H1 (cell line): ENCODE measurements around the gene SH2B3.

Experiments used
- CHD7 ChIP-seq: fragments of 300-600 bp; sonication (generic); IDR thresholded peaks from 2 replicates; pipeline ENCODE4 v1.7.1; 2012; ENCODE audit warnings: low read length, moderate library complexity, mild to moderate bottlenecking, inconsistent platforms; ENCODE audit not compliant: insufficient replicate concordance
- CTCF ChIP-seq, 3 experiments: IDR thresholded peaks; 1 replicate in 2 of 3; 2 replicates in 1 of 3; pipeline versions ENCODE4 v1.5.1 to v1.6.1; 2011; ENCODE audit warnings: low read length in 3 of 3, mild to moderate bottlenecking in 3 of 3, inconsistent platforms in 2 of 3, low read depth in 1 of 3, moderate library complexity in 1 of 3; ENCODE audit not compliant: insufficient read depth in 1 of 3; ENCODE audit errors: control extremely low read depth in 1 of 3
- EP300 ChIP-seq, 2 experiments: IDR thresholded peaks; 1 replicate in 1 of 2; 2 replicates in 1 of 2; pipeline ENCODE4 v1.6.1; 2011 to 2012; ENCODE audit warnings: low read depth in 2 of 2, low read length in 2 of 2, mild to moderate bottlenecking in 2 of 2, borderline replicate concordance in 1 of 2, inconsistent platforms in 1 of 2, moderate library complexity in 1 of 2

- TF ChIP-seq CHD7 = no peak
- no peak for TF ChIP-seq EP300 (IDR thresholded peaks at IDR 0.05; ENCODE audit: borderline replicate concordance in 1 of 2, low read depth in 2 of 2, low read length in 2 of 2)
- TF ChIP-seq CTCF (IDR thresholded peaks at IDR 0.05; ENCODE audit: control extremely low read depth in 1 of 3, insufficient read depth in 1 of 3, low read depth in 1 of 3, low read length in 3 of 3) = no peak
These were observed 43.8 kb upstream of the SH2B3 start for GRCh38 chr12:111361717-111362576.
